HepG2 (cell line): Measurements from ENCODE around the gene WDR20. TPM values are rescaled to one million over a fixed set of nuclear protein-coding genes. Genes with fewer than 3 reads are reported as not detected.

Source experiments
- ARID3A ChIP-seq: IDR thresholded peaks from 2 replicates; pipeline ENCODE4 v1.6.1; 2012; ENCODE audit warnings: low read depth, low read length, improper control_type of control experiment
- BCL6 ChIP-seq: IDR thresholded peaks from 2 replicates; pipeline ENCODE4 v1.6.1; 2016; ENCODE audit warnings: missing genetic modification reagents, missing compliant biosample characterization
- CSRNP1 ChIP-seq: sonication (generic); formaldehyde crosslinking; IDR thresholded peaks from 2 replicates; pipeline ENCODE4 v1.8.1; 2023; ENCODE audit warnings: mild to moderate bottlenecking, missing genetic modification reagents
- HNF1A ChIP-seq, 2 experiments: sonication (generic) in 1 of 2; formaldehyde crosslinking in 1 of 2; IDR thresholded peaks; 2 replicates each; pipeline versions ENCODE4 v1.4.0 to v1.6.1; 2016 to 2020; ENCODE audit warnings: borderline replicate concordance in 1 of 2, low read depth in 1 of 2, mild to moderate bottlenecking in 1 of 2, missing genetic modification reagents in 1 of 2
- KMT2A ChIP-seq: sonication (generic); formaldehyde crosslinking; IDR thresholded peaks from 2 replicates; pipeline ENCODE4 v1.4.0; 2020; ENCODE audit warnings: missing genetic modification reagents
- MEIS1 ChIP-seq: sonication (generic); formaldehyde crosslinking; IDR thresholded peaks from 2 replicates; pipeline ENCODE4 v1.9.0; 2021; ENCODE audit warnings: mild to moderate bottlenecking, missing genetic modification reagents, moderate library complexity, borderline replicate concordance
- MIER2 ChIP-seq: IDR thresholded peaks from 2 replicates; pipeline ENCODE4 v1.6.1; 2016; ENCODE audit warnings: missing biosample characterization, missing genetic modification reagents
- MYPOP ChIP-seq: sonication (generic); formaldehyde crosslinking; IDR thresholded peaks from 2 replicates; pipeline ENCODE4 v1.8.1; 2023; ENCODE audit warnings: mild to moderate bottlenecking, moderate library complexity, missing genetic modification reagents
- MZF1 ChIP-seq: sonication (generic); formaldehyde crosslinking; IDR thresholded peaks from 2 replicates; pipeline ENCODE4 v1.8.1; 2023; ENCODE audit warnings: mild to moderate bottlenecking, missing genetic modification reagents, borderline replicate concordance
- NR2F6 ChIP-seq, 2 experiments: IDR thresholded peaks; 2 replicates each; pipeline ENCODE4 v1.6.1; 2016; ENCODE audit warnings: antibody characterized with exemption in 1 of 2, mild to moderate bottlenecking in 1 of 2
- STAG1 ChIP-seq: sonication (generic); formaldehyde crosslinking; IDR thresholded peaks from 2 replicates; pipeline ENCODE4 v1.4.0; 2020; ENCODE audit warnings: missing genetic modification reagents
- TBL1XR1 ChIP-seq: fragments of 150-350 bp; IDR thresholded peaks from 2 replicates; pipeline ENCODE4 v1.6.1; 2014; ENCODE audit warnings: borderline replicate concordance, low read length; ENCODE audit not compliant: partially characterized antibody
- TEAD3 ChIP-seq: optimal IDR thresholded peaks from 2 replicates; pipeline ENCODE3; 2016; ENCODE audit warnings: borderline replicate concordance
- TSC22D2 ChIP-seq: sonication (generic); formaldehyde crosslinking; IDR thresholded peaks from 2 replicates; pipeline ENCODE4 v1.5.1; 2020; ENCODE audit warnings: missing genetic modification reagents, mild to moderate bottlenecking, borderline replicate concordance
- ZBTB2 ChIP-seq: sonication (generic); formaldehyde crosslinking; IDR thresholded peaks from 2 replicates; pipeline ENCODE4 v1.8.0; 2022; ENCODE audit warnings: low read depth, missing genetic modification reagents
- ZNF121 ChIP-seq: sonication (generic); formaldehyde crosslinking; IDR thresholded peaks from 2 replicates; pipeline ENCODE4 v1.5.0; 2020; ENCODE audit warnings: mild to moderate bottlenecking, missing genetic modification reagents
- ZNF30 ChIP-seq: sonication (generic); formaldehyde crosslinking; IDR thresholded peaks from 2 replicates; pipeline ENCODE4 v1.5.0; 2020; ENCODE audit warnings: mild to moderate bottlenecking, missing genetic modification reagents
- ZNF720 ChIP-seq: sonication (generic); formaldehyde crosslinking; IDR thresholded peaks from 2 replicates; pipeline ENCODE4 v1.4.0; 2020; ENCODE audit warnings: missing genetic modification reagents
- ZSCAN21 ChIP-seq: sonication (generic); formaldehyde crosslinking; IDR thresholded peaks from 2 replicates; pipeline ENCODE4 v1.8.0; 2022; ENCODE audit warnings: mild to moderate bottlenecking, missing genetic modification reagents, moderate library complexity, borderline replicate concordance
- polyA plus RNA-seq, 8 experiments: library from polyadenylated mRNA; depleted of rRNA in 3 of 8; stranded (reverse) in 7 of 8; unstranded in 1 of 8; fragments of >200 nt; fragmentation: Illumina TruSeq in 4 of 8; extraction: Trizol in 4 of 8; gene quantifications; 2 replicates each; pipeline versions ENCODE4 v1.2.1 to v1.2.3, GENCODE V29; 2011 to 2016; ENCODE audit warnings: low read depth in 4 of 8, missing spikeins in 1 of 8, mixed read lengths in 1 of 8; ENCODE audit not compliant: insufficient read depth in 1 of 8
- total RNA-seq, 5 experiments: library from RNA; depleted of rRNA; stranded (reverse); fragments of >200 nt; fragmentation: Illumina TruSeq; extraction: Trizol; gene quantifications; 2 replicates each; pipeline ENCODE4 v1.2.3, GENCODE V29; 2016; ENCODE audit warnings: low read depth in 1 of 5

Gene WDR20
- total and polyA plus RNA-seq, 2 of the 13 experiments (the other 11 are each of a cell fraction or from before 2014, with no cell fraction given): 10.4 to 23.2 TPM

GRCh38 chr14:102235275-102235897 lies 95.7 kb downstream of the WDR20 start (continued):
- TF ChIP-seq MYPOP (CRISPR knock-in tag) (no peak), ZNF720 (CRISPR knock-in tag) (no peak), KMT2A (CRISPR knock-in tag) (no peak), TSC22D2 (CRISPR knock-in tag) (no peak), TBL1XR1 (no peak), CSRNP1 (CRISPR knock-in tag) (no peak), MIER2 (CRISPR knock-in tag) (no peak), ZBTB2 (CRISPR knock-in tag) (no peak), MEIS1 (CRISPR knock-in tag) (no peak), ARID3A (peak; percentile 60; the same call in 1 of the 2 replicates), STAG1 (CRISPR knock-in tag) (peak; percentile 87), TEAD3 (CRISPR knock-in tag) (no peak), ZNF121 (CRISPR knock-in tag) (0 out of 2 replicates have a peak, but pooled peaks have one; percentile 28), MZF1 (CRISPR knock-in tag) (no peak), BCL6 (CRISPR knock-in tag) (no peak), ZNF30 (CRISPR knock-in tag) (no peak), NR2F6 (IDR thresholded peaks at IDR 0.05) (no peak), NR2F6 (CRISPR knock-in tag; IDR thresholded peaks at IDR 0.05) (peak; percentile 25; the same call in 1 of the 2 replicates), ZSCAN21 (CRISPR knock-in tag) (no peak), HNF1A (IDR thresholded peaks at IDR 0.05; ENCODE audit: low read depth) (no peak), HNF1A (CRISPR knock-in tag; IDR thresholded peaks at IDR 0.05; ENCODE audit: borderline replicate concordance) (no peak)
